Measurements from ENCODE around the gene APP.

The APP gene

DNA sequence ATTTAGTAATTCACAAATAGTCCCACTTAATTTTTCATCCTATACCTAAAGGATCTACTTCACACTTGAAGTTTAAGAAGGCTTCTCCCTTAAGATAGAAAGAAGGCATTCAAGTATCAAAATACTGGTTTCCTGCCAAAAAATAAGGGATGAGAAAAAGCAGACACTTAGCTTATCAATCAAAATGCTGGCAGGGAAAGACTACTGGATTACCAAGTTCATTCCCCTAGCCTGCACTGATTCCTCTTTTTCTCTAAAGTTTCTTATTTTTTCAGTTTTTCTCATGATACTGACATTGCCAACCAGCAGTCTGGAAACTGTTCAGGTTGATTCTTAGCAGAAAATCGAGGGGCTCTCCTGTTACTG is 231.2 kb downstream of the APP start:
- TF ChIP-seq EZH2phosphoT487 (IDR thresholded peaks at IDR 0.05; ENCODE audit: borderline replicate concordance, low read length) (no peak), CTCF (IDR thresholded peaks at IDR 0.05; ENCODE audit: low read depth, low read length, poor library complexity, severe bottlenecking) (no peak)
- H3F3A ChIP-seq (ENCODE audit: control insufficient read depth, insufficient read depth), result no peaks in the 10 kb centered on the region
- no peaks in the 10 kb centered on the region for H3K9me2 ChIP-seq (replicated peaks; ENCODE audit: control insufficient read depth, low read length)
- no peaks in the 10 kb centered on the region for H4K20me1 ChIP-seq (ENCODE audit: control insufficient read depth, insufficient read depth, low read depth, low read length)
- H3K4me2 ChIP-seq (ENCODE audit: low read length), result no peak overlapping the region
- H3K36me3 ChIP-seq (ENCODE audit: control insufficient read depth, low read length), result no peaks in the 10 kb centered on the region
- no peaks in the 10 kb centered on the region for H3K9me3 ChIP-seq (ENCODE audit: control insufficient read depth, insufficient read depth, low read length)
- H3K4me3 ChIP-seq (ENCODE audit: low read length), result no peak overlapping the region
- H3K79me2 ChIP-seq (ENCODE audit: control insufficient read depth, low read length), result no peaks in the 10 kb centered on the region
- H3K4me1 ChIP-seq (ENCODE audit: control insufficient read depth, low read length), result no peaks in the 10 kb centered on the region
- no peak overlapping the region for H3K27ac ChIP-seq (ENCODE audit: low read depth, low read length)
- H3K27me3 ChIP-seq (ENCODE audit: control insufficient read depth, low read length), result no peaks in the 10 kb centered on the region

DNA sequence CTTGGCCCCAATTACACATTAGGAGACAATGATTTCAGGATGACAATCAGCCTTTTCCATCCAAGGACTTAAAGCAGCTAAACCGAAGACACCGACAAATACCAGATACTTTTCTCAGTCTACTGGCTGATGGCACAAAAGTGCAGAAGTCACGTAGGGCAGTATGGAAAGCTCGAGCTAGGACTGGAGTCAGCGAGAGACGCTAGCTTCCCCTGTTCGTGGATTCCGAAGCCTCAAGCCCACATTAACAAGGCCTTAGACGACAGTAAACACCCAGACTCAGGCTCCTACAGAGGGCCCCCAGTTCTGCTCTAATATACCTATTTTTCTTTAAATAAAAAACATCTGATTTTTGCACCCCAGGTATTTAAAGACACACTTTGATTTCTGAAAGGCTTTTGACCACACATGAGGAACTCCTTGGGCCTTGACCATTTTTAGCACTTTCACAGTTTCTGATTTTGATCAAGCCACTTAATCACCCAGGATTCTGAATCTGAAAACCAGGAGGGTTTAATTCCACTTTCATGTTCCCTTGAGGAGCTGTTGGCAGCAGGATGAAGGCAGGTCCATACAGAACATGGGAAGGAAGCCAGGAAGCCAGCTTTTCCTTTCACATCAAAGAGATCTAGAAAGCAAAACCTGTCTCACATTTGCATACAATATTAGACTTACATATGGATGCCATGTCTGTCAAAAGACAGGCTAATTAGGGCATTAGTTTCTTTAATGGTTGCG is 231.7 kb downstream of the APP start:
- H3K36me3 ChIP-seq (ENCODE audit: control insufficient read depth, low read length), result no peaks in the 10 kb centered on the region
- H3K4me1 ChIP-seq (ENCODE audit: control insufficient read depth, low read length), result no peaks in the 10 kb centered on the region
- TF ChIP-seq CTCF (IDR thresholded peaks at IDR 0.05; ENCODE audit: low read depth, low read length, poor library complexity, severe bottlenecking), result no peak
- TF ChIP-seq EZH2phosphoT487 (IDR thresholded peaks at IDR 0.05; ENCODE audit: borderline replicate concordance, low read length), result no peak
- H3K9me2 ChIP-seq (replicated peaks; ENCODE audit: control insufficient read depth, low read length), result no peaks in the 10 kb centered on the region
- no peaks in the 10 kb centered on the region for H3K27me3 ChIP-seq (ENCODE audit: control insufficient read depth, low read length)
- no peak overlapping the region for H3K27ac ChIP-seq (ENCODE audit: low read depth, low read length)
- H3F3A ChIP-seq (ENCODE audit: control insufficient read depth, insufficient read depth), result no peaks in the 10 kb centered on the region
- no peaks in the 10 kb centered on the region for H3K79me2 ChIP-seq (ENCODE audit: control insufficient read depth, low read length)
- no peaks in the 10 kb centered on the region for H4K20me1 ChIP-seq (ENCODE audit: control insufficient read depth, insufficient read depth, low read depth, low read length)
- H3K4me3 ChIP-seq (ENCODE audit: low read length), result no peak overlapping the region
- H3K4me2 ChIP-seq (ENCODE audit: low read length), result no peak overlapping the region
- no peaks in the 10 kb centered on the region for H3K9me3 ChIP-seq (ENCODE audit: control insufficient read depth, insufficient read depth, low read length)

- Histone ChIP-seq H3K36me3 (ENCODE audit: control insufficient read depth, low read length) (no peaks in the 10 kb centered on the region), H3K4me1 (ENCODE audit: control insufficient read depth, low read length) (no peaks in the 10 kb centered on the region), H3K9me2 (replicated peaks; ENCODE audit: control insufficient read depth, low read length) (no peaks in the 10 kb centered on the region), H3K9me3 (ENCODE audit: control insufficient read depth, insufficient read depth, low read length) (no peaks in the 10 kb centered on the region), H4K20me1 (ENCODE audit: control insufficient read depth, insufficient read depth, low read depth, low read length) (no peaks in the 10 kb centered on the region), H3K4me3 (ENCODE audit: low read length) (no peak overlapping the region), H3K27me3 (ENCODE audit: control insufficient read depth, low read length) (no peaks in the 10 kb centered on the region), H3K79me2 (ENCODE audit: control insufficient read depth, low read length) (no peaks in the 10 kb centered on the region), H3K4me2 (ENCODE audit: low read length) (no peak overlapping the region), H3K27ac (ENCODE audit: low read depth, low read length) (no peak overlapping the region), H3F3A (ENCODE audit: control insufficient read depth, insufficient read depth) (no peaks in the 10 kb centered on the region)
- TF ChIP-seq EZH2phosphoT487 (IDR thresholded peaks at IDR 0.05; ENCODE audit: borderline replicate concordance, low read length) (no peak), CTCF (IDR thresholded peaks at IDR 0.05; ENCODE audit: low read depth, low read length, poor library complexity, severe bottlenecking) (no peak)
Observed at GRCh38 chr21:25936776-25937175, 233.8 kb downstream of the APP start.

All from DOHH2 (cell line).